Stimulated activated CD8-positive, alpha-beta memory T cell treated with anti-CD3 and anti-CD28 coated beads, Interleukin-2, amount 100 ng/mL, for 1 hour (primary cell): ENCODE measurements around the gene XRN1.
"Not testable (repeated sequence)": the region's sequence is repeated elsewhere in the genome, so short reads cannot be mapped to it uniquely, and the experiment has no call there.

Source experiments
- DNase-seq, 2 donors: peaks; one replicate each; pipeline ENCODE4 v3.0.0-alpha.2; 2020; ENCODE audit warnings: low read depth in 2 of 2

The XRN1 gene, protein sequence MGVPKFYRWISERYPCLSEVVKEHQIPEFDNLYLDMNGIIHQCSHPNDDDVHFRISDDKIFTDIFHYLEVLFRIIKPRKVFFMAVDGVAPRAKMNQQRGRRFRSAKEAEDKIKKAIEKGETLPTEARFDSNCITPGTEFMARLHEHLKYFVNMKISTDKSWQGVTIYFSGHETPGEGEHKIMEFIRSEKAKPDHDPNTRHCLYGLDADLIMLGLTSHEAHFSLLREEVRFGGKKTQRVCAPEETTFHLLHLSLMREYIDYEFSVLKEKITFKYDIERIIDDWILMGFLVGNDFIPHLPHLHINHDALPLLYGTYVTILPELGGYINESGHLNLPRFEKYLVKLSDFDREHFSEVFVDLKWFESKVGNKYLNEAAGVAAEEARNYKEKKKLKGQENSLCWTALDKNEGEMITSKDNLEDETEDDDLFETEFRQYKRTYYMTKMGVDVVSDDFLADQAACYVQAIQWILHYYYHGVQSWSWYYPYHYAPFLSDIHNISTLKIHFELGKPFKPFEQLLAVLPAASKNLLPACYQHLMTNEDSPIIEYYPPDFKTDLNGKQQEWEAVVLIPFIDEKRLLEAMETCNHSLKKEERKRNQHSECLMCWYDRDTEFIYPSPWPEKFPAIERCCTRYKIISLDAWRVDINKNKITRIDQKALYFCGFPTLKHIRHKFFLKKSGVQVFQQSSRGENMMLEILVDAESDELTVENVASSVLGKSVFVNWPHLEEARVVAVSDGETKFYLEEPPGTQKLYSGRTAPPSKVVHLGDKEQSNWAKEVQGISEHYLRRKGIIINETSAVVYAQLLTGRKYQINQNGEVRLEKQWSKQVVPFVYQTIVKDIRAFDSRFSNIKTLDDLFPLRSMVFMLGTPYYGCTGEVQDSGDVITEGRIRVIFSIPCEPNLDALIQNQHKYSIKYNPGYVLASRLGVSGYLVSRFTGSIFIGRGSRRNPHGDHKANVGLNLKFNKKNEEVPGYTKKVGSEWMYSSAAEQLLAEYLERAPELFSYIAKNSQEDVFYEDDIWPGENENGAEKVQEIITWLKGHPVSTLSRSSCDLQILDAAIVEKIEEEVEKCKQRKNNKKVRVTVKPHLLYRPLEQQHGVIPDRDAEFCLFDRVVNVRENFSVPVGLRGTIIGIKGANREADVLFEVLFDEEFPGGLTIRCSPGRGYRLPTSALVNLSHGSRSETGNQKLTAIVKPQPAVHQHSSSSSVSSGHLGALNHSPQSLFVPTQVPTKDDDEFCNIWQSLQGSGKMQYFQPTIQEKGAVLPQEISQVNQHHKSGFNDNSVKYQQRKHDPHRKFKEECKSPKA (N-terminal part only)

GRCh38 chr3:142447852-142448823, at the start of gene XRN1:
XRN1 (minus strand) TSS chr3:142448037; CDS start chr3:142447944, 93 bp downstream.
- DNase-seq: peak; percentile 84 to 90

GRCh38 chr3:142495103-142495502, 47.3 kb upstream of the XRN1 start:
- DNase-seq: no peak

GRCh38 chr3:142492184-142492583, 44.3 kb upstream of the XRN1 start:
- no peak for DNase-seq

GRCh38 chr3:142489572-142490323, 41.9 kb upstream of the XRN1 start:
- no peak for DNase-seq

DNA sequence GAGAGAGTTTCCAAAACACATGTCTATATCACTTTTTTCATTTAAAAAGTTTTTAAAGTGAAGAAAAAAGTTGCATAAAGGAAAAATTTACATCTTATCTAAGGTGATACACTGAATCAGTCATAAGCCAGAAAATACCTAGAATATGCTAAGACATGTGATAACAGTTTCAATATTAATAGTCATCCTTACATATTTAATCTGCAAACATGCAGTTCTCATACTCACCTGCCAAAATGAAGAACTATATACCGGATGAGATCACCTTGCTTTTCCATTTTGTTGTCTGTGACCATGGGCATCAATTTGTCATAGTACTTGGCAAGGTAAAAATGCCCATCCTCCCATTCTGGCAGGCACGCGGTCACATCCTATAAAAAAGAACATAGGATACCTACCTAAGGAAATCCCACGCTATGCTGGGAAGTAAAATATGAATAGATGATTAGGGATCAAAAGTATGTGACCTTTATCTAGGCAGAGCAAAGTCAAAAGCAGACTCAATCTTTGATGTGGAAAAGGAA, 37.1 kb upstream of the XRN1 start:
- no peak for DNase-seq

GRCh38 chr3:142481196-142481595, 33.4 kb upstream of the XRN1 start:
- no peak for DNase-seq

- DNase-seq: no peak
These were observed 23.0 kb upstream of the XRN1 start for GRCh38 chr3:142470826-142471225.

DNA sequence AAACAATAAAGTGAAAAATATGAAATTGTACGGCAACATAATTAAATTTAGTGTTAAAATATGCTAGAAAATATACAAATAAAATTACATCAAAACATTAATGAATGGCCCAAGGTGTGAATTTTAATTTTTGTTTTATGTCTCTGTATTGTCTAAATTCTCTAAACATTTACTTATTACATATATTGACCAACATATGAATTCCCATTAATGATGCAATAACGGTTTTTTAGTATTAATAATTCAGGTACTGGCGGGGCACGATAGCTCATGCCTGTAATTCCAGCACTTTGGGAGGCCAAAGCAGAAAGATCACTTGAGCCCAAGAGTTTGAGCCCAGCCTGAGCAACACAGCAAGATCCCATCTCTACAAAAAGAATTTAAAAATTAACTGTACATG, 20.6 kb upstream of the XRN1 start:
- DNase-seq: no peak

GRCh38 chr3:142467768-142468167, 19.9 kb upstream of the XRN1 start:
- no peak for DNase-seq

DNA sequence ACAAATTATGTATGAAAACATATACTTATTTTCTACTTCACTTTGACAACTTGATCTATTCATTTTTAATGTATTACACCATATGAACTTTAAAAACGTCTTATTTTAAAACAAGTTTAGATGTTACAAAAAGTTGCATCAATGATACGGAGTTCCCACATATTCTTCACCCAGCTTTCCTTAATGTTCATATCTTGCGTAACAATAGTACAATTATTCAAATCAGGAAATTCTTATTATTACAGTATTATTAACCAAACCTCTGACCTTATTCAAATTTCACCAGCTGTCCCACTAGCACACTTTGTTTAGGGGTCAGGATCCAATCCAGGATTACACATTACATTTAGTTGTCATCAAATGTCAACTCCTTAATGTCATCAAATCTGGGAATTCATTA, 12.9 kb upstream of the XRN1 start:
- DNase-seq: no peak

DNA sequence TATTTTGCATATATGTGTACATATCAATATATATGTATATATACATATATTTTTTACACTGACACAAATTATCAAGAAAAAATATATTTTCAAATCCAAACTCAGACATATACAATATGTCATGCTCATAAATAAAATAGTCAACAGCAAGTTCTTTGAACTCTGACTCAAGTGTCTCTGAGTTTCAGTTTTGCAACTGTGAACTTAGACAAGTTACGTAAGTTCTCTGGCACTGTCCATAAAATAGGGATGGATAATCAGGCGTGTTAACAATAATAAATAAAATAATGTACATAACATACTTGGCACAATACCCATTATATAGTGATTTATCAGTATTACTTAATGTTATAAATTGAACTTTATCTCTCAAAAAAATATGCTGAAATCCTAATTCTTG, 12.1 kb upstream of the XRN1 start:
- no peak for DNase-seq

DNA sequence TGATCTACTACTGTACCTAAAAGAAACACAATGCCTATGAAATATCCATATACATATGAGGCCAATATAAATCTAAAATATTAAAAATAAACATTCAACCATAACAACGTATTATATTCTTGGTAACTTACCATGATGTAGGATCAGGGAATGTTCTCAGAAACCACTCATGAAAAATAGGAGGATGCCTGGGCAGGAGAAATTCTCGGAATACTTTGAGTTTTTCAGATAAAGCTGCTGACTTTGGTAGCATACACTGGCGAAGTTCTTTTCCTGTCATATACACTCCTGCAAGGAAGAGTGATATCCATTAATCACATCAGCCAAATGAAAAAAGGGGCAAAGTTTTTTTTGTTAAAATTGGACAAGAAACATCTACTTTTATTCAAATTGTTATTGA, 11.3 kb upstream of the XRN1 start:
- DNase-seq: no peak

GRCh38 chr3:142450881-142451280, 3.0 kb upstream of the XRN1 start:
- no peak for DNase-seq

- DNase-seq: no peak
These were observed 2.4 kb upstream of the XRN1 start for GRCh38 chr3:142450189-142450588.

GRCh38 chr3:142447301-142447851, 461 bp downstream of the XRN1 start:
- peak; percentile 4 to 13 for DNase-seq

DNA sequence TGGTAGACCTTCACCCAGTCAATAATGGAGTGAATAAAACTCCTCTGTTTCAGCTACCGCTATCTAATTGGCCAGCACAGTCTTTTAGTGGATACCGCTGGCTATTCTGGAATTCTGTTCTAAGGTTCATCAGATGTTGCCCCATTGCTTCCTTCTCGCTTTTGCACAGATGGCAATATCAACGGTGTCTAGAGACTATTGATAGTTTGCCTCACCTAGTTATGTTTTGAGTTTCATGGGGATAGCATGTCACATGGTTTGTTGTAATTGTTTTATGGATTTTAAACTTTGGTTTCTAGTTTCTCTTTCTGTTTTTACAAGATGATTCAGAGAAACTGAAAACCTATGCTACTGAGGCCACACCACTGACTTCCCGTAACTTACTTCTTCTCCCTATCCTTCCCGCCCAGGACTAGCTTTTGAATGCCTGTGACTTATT, 2.0 kb downstream of the XRN1 start:
- DNase-seq: no peak

DNA sequence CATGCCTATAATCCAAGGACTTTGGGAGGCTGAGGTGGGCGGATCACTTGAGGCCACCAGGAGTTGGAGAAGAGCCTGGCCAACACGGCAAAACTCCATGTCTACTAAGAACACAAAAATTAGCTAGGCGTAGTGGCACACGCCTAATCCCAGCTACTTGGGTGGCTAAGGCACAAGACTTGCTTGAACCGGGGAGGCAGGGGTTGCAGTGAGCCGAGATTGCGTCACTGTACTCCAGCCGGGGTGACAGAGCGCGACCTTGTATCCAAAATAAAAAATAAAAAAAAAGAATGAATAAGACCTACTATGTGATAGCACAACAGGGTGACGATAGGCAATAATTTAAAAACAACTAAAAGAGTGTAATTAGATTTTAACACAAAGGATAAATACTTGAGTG, 3.5 kb downstream of the XRN1 start:
- no peak for DNase-seq

DNA sequence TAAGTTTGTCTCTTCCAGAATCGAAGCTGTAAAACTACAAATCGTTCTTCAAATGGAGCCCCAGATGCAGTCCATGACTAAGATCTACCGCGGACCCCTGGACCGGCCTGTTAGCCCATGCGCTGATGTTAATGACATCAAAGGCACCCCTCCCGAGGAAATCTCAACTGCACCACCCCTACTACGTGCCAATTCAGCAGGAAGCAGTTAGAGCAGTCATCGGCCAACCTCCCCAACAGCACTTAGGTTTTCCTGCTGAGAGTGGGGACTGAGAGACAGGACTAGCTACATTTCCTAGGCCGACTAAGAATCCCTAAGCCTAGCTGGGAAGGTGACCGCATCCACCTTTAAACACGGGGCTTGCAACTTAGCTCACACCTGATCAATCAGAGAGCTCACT, 4.8 kb downstream of the XRN1 start:
- DNase-seq: not testable (repeated sequence)

GRCh38 chr3:142439499-142440220, 8.2 kb downstream of the XRN1 start:
- DNase-seq: not testable (repeated sequence)
